HG03025 (cell line): Measurements from ENCODE around the gene TCEANC2.
"Not testable (repeated sequence)": the region's sequence is repeated elsewhere in the genome, so short reads cannot be mapped to it uniquely, and the experiment has no call there.

ENCODE experiments used
- ATAC-seq: cut with Tn5 transposase; IDR thresholded peaks from one replicate; pipeline ENCODE4 v1.9.1; 2021; ENCODE audit warnings: mild to moderate bottlenecking, moderate library complexity; ENCODE audit not compliant: unreplicated experiment, low FRiP score

Gene TCEANC2

DNA sequence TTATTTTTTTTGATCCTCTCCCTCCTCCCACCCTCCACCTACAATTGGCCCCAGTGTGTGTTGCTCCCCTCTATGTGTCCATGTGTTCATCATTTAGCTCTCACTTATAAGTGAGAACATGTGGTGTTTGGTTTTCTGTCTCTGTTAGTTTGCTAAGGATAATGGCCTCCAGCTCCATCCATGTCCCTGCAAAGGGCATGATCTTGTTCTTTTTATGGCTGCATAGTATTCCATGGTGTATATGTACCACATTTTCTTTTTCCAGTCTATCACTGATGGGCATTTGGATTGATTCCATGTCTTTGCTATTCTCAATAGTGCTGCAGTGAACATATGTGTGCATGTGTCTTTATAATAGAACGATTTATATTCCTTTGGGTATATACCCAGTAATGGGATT is 28.6 kb upstream of the TCEANC2 start:
- ATAC-seq, result not testable (repeated sequence)

DNA sequence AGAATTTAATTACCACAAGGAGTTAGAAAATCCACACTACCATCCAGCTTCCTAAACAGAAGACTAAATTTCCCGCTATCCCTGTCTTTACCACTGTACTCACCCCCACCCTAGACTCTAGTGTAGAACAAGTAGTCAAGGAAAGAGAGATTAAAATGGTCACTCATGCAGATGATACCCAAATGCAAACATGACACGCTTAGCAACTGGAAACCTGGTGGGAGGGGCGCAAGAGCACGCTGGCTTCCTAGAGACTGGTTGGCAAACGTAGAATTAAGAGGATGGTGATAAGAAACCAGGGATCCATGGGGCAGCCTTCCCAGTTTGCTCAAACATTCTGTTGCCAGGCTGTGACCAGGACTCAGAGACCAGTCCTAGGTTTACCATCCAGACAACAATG is 25.6 kb upstream of the TCEANC2 start:
- no peak for ATAC-seq

DNA sequence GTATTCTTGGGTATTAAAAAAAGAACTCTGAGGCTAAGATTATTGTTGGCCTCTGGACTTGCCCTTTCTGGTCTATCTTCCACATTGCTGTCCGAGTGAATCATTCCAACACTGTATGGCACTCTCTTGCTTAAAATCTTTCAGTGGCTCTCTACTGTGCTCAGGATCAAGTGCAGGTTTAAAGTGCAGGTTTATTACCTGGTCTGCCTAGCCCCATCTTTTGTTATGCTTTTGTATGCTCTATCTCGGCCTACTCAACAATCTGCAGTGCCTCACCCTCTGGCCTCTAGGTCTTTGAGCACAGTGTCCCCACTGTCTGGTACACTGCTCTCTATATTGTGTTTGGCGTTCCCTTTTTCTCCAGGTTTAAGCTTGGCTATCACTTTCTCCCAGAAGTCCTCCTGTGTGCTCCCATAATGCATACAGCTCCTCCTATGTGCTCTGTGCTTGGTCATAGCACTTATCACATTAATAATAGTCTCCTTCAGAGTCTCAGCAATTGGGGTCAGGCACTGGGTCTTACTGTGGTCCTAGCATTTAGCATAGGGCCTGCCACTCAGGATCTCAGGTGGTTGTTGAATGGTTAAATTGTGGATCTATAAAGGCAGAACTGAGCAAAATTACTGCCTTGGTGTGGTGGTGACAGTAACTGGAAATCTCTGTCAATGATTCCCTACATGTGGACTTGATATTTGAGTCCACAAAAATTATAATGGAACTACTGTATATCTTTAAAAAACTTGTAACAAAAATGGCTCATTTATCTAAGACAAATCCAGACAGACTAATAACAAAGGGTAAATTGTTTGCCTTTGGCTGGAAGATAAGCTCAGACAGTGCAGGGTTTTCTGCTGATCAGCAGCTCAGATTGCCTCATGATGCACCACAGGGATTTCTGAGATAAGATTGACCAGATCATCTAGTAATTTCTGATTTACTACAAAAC is 24.8 kb upstream of the TCEANC2 start:
- no peak for ATAC-seq

DNA sequence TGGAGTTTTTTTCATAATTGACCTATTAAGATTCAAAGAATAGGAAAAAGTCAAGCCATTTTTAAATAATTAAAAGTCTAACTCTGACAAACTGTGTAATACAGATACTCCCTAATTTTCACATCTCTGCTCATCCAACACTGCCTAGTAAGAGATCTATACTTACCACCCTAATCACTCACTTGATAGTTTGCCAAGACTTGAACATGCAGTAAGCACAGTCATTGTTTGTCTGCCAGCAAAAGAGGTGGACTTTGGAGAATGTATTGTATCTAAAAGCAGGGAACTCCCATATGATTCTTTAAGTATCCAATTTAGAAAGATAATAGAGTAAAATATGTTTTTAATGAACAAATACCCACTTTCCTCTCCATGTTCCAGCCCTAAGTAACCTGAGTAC is 15.9 kb upstream of the TCEANC2 start:
- ATAC-seq, result no peak

DNA sequence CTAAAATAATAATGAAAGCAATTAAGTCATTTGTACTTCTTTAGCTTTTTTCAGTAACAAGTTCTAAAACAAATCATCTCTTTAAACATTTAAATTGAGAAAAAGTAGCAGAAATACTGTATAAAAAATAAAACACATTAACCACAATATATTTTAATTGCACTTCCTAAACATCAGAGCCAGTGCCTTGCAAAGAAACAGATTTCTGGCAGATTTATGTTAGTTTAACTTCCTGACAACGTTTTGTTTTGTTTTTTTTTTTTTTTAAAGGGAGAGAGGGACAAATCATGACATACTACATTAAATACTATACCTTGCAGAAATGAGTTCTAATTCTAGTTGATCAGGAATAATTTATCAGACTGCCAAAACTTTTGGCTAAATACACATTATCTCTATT is 11.6 kb upstream of the TCEANC2 start:
- no peak for ATAC-seq

DNA sequence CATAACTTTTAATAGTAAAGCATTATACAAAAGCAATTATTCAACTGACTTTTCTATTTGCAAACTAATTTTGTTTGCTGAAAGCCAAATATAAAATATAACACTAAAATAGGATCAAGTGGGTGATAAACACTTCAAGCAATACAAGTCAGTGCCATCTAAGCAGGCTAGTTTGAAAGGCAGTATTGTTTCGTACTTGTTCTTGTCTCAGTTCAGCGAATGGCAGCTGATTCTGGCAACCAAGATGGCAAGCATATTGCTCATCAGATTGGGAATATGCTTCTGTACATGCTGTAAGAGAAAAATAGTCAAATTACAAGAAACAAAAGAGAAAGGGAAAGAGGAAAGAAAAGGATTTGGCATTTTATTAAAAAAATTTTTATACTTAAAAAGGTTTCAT is 7.9 kb upstream of the TCEANC2 start:
- no peak for ATAC-seq

DNA sequence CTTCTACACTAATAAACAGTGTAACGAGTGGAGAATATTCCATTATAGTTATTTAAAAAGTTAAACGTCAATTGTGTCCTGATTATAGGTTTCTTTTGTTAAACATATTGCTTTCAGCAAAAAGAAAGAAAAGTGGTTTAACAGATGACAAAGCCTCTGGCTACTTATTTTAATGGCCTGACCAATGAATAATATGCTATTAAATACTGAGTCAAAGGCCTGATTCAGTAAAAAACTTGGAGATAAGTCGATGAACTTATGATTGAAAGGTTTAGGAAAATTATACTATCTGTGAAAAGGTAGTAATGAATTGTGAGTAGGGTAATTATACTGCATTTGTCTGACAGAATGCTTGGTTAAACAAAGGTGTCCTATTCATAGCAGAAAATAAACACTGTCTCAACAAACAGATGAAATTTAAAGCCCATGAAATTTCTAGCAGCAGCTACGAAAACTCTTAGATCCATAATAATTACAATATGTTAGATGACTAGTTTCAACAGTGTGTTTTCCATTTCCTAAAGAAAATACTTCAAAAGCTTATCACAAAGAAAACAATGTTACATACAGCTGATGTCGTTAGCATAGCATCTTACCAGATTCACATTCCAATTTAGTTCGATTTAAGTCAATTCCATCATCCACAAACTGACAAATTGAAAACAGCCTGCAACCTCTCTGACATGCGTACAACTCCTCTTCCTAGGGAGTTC is 6.6 kb upstream of the TCEANC2 start:
- ATAC-seq, result no peak

DNA sequence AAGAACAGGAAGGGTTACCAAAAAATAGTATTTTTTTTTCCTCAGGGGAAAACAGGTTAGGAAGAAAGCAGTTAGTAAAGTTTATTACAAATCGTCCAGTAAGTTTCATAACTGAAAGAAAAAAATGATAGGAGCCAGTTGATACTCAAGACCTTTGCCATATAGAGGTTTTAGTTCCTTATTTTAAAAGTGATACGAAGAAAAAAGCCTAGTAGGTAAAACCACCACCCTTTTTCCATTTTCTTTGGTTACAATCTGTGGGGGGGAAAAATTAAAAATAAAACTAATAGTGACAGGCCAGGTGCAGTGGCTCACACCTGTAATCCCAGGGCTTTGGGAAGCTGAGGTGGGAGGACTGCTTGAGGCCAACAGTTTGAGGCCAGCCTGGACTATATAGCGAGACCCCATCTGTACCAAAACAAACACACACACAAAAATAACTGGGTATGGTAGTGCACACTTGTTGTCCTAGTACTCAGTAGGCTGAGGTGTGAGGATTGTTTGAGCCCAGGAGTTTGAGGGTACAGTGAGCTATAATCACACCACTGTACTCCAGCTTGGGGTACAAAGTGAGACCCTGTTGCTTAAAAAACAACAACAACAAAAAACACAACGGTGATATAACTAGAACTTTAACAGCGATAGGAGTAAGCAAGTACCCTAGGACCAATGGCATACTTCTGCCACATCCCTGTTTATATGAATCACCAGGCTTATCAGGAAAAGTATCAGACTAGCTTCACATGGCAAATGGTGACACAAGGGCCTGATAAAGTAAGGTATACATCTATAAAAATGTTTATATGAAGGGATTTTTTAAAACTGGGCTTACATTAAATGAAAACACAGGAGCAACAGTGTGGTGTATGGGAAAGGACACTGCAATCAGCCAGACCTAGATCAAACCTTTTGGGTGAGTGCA is 5.8 kb upstream of the TCEANC2 start:
- ATAC-seq, result no peak

DNA sequence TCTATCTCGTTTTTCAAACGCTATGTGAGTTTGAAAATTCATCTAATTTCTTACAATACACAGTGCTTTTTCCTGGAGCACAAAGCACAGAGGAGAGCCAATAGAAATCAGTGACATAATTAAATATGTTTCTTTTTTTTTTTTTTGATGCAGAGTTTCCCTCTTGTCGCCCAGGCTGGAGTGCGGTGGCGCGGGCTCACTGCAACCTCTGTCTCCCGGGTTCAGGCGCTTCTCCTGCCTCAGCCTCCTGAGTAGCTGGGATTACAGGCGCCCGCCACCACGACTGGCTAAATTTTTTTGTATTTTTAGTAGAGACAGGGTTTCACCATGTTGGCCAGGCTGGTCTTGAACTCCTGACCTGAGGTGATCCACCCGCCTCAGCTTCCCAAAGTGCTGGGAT is 3.0 kb upstream of the TCEANC2 start:
- ATAC-seq, result not testable (repeated sequence)

DNA sequence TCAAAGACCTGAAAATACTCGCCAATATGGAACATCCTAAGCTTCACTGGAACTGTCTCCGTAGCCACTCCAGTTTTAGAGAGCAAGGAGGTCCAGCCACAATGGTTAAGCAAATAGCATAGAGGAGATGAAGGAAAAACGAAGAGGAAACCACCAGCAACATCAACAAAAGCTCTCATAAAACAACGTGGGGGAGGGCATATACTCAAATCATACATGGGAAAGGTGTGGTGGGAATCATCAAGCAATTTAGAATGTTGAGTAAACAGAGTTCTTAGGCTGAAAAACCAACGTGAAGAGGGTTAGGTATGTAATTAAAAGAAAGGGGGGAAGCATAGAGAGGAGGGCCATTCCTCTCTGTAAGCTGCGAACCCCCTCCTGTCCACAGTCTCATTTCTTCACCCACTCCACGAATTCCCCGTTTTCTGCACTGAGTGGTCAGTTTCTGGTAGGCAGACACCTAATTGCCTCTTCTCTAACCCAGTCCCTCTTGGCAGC is 1.4 kb upstream of the TCEANC2 start:
- no peak for ATAC-seq

DNA sequence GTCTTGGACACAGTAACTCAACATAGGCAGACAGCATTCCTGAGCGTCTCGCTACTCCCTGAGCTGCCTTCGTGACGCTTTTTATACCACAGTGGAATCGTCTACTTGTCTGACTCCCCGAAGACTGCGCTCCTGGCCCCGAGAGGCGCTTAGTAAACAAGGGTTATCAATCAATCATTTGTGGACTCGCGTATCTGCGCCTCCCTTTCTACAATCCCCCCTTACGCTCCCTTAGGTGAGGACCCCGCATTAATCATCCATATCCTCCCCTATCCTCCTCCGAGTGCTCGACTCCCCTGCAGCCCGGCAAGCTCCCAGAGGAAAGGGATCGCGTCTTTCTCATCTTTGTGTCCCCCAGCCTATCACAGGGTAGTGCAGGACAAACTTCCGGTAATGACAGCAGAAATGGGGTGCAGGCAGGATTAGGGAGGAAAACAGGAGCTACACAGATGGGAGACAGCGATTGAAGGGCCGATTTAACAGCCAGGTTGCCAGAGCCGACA is 926 bp upstream of the TCEANC2 start:
- ATAC-seq, result peak; percentile 23

DNA sequence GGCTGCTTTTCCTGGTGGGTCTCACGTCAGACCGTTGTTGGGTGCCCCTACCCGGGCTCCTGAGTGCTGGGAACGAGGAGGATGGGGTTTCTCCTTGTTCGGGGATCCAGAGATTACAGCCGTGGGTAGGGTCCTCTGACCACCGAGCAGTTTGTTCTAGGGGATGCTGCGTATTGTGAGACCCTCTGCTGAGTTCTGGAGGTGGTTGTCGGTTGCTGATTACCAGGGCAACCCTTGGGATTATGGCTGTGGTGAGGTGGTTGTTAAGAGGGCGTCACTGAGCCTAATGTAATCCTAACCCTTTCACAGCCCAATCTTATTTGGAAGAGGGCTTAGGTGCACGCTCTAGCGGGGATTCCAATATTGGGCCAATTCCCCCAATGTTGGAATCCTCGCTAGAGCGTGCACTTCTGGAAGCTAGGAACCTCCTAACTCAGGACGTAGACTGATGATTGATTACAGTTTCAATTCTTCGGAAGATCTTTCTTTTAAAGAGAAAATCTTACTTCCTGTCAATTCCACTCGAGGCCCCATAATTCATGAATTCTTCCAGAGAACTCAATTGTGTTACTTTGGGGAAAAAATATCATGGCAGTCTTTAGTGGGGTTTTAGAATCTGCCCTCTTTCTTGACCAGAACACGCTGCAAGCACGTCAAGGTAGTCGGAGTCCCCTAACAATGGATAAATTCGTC is 483 bp downstream of the TCEANC2 start:
- no peak for ATAC-seq

DNA sequence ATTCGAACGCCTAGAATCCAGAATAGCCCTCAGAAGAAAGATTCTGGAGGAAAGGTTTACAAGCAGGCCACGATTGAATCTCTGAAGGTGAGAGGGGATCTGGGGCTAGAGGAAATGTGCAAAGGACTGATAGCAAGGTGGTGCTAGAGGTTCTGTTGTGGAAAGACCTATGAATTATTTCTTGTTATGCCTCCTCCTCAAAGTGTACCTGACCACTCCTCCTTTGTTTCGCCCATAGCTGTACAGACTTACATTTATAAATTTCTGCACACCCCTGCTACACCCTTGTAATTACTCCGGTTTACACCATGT is 986 bp downstream of the TCEANC2 start:
- no peak for ATAC-seq

DNA sequence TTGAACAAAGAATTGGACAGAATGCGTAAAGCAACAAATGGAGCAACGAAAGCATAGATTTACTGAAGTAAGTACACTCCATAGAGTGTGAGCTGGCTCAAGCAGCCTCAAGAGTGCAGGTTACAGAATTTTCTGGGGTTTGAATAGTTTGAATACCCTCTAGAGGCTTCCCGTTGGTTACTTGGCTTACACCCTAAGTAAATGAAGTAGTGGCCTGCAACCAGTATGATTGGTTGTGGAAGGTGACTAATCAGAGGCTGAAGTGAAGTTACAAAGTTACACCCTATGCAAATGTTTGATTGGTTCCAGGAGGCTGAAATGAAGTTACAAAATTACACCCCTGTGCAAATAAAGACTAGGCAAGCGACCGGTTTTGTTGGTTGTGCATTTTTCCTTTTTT is 10.9 kb downstream of the TCEANC2 start:
- no peak for ATAC-seq

DNA sequence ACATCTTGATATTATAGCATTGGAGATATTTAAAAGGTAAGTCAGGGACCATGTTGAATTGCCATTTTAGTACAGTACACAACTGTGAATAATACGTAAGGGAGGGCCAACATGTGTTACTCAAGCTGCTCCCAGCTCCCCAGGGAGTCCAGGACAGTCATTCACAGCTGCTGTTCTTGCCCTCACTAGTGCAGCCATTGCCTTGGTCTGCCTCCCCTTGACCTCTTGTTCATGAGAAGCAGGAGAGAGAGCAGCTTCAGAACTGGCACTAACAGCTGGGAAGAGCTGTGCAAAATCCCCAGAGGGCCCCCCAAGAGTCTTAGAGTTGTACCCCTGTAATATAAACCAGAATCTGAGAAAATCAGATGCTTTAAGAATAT is 16.4 kb downstream of the TCEANC2 start:
- ATAC-seq, result no peak

DNA sequence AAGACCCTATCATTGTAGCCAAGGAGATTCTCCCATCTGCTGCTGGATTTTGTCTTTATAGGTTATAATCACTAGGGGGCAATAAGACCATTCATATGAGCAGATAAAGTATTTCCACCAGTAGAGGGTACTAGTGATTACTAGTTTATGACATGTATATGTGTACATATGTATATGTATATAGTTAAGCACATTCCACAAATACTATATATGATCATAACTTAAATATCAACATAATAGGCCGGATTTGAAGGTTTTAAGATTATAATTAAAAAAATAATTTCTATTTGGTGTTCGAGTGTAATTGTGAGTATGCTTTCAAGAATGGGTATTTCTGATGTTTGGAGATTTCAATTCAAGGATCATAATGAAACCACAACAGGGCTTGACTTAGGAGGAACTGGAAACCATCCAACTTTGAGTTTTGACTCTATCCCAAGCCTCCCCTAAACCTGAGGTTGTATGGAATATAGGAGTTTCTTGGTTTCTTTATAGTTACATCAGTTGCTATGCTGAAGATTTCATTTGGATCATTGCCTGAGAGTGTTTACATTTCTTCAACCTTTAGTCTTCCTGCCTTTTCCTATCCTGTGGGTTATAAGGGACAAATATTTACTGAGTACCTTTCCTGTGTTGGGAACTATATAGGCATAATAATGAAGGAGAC is 16.9 kb downstream of the TCEANC2 start:
- no peak for ATAC-seq

DNA sequence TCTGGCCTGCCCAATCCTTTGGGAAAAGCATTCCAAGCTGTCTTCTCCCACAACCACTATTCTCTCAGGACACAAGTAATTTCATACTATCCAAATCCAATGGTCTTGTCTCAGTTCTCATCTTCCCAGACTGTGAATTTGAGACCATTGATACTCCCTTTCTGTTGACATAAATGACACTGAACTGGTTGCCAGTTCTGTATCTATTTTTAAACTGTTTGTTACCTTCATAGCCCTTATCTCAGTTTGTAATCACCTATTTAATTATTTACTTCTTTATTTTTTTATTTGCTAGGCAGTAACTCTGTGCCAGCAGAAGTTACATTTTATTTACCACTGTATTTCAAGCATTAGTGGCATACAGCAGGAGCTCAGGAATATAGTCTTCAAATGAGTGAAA is 24.0 kb downstream of the TCEANC2 start:
- ATAC-seq, result no peak

DNA sequence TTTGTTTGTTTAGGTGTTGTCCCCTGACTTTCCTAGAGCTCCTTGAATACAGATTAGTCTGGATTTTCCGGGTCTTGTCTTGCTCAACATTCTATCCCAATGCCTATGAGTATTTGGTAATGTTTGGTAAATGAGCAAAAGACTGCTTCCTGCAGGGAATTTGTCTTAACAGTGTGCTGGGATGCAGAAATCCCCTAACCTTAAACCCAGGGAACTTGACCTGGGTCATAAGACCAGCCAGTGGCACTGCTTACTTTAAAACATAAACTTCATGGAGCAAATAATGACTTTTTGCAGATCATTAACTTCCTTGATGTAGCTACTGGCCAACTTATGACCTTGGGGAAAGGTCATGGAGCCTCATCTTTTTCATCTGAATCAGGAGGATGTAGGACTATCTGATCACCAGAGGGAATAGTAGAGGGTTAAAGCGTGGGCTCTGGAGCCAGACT is 27.2 kb downstream of the TCEANC2 start:
- ATAC-seq, result no peak
